IMR-90 (cell line): Measurements from ENCODE around the gene HOXA13. TPM values are rescaled to one million over a fixed set of nuclear protein-coding genes. Genes with fewer than 3 reads are reported as not detected.

Experiments used
- ATAC-seq: fragments of 200-7000 bp; cut with Tn5 transposase; 2 replicates; pipeline ENCODE4 v1.9.1; 2020; ENCODE audit warnings: low read depth, mild to moderate bottlenecking, moderate library complexity
- BruUV-seq: library from RNA; stranded (reverse); fragments of 400-500 nt; replicated peaks from 2 replicates; lab custom pipeline; 2021; lab: Mats Ljungman, UMichigan
- CTCF ChIA-PET: fragments of 300-600 bp; formaldehyde crosslinking; extraction: SDS; loops from one replicate; lab custom pipeline; 2021; ENCODE audit warnings: antibody characterized with exemption; lab: Yijun Ruan, JAX
- POLR2A ChIA-PET: fragments of 300-600 bp; sonication (Branson Sonifier 250); formaldehyde crosslinking; loops from one replicate; lab custom pipeline; 2022; ENCODE audit warnings: antibody characterized with exemption; ENCODE audit not compliant: unreplicated experiment; lab: Charles Lee
- DNase-seq: peaks from one replicate; pipeline ENCODE4 v3.0.0; 2013
- H2AFZ ChIP-seq: replicated peaks from 2 replicates; pipeline ENCODE3; 2013; ENCODE audit warnings: low read length, mild to moderate bottlenecking; ENCODE audit not compliant: poor library complexity
- H2AK5ac ChIP-seq: 2 replicates; pipeline ENCODE4 v1.6.1; 2013; ENCODE audit warnings: low read depth, low read length, inconsistent platforms
- H2AK9ac ChIP-seq: replicated peaks from 2 replicates; pipeline ENCODE3; 2013; ENCODE audit warnings: mild to moderate bottlenecking, low read depth, low read length, moderate library complexity; ENCODE audit not compliant: poor library complexity
- H2BK120ac ChIP-seq: 2 replicates; pipeline ENCODE4 v1.6.1; 2013; ENCODE audit warnings: low read depth, low read length, inconsistent platforms
- H2BK15ac ChIP-seq: 3 replicates; pipeline ENCODE4 v1.6.1; 2013; ENCODE audit warnings: low read depth, low read length, inconsistent platforms
- H2BK20ac ChIP-seq: 2 replicates; pipeline ENCODE4 v1.6.1; 2013; ENCODE audit warnings: low read depth, mild to moderate bottlenecking, inconsistent platforms, low read length, moderate library complexity
- H2BK5ac ChIP-seq: 2 replicates; pipeline ENCODE4 v1.6.1; 2013; ENCODE audit warnings: mild to moderate bottlenecking, low read depth, low read length, inconsistent platforms; ENCODE audit not compliant: poor library complexity, severe bottlenecking
- H3K14ac ChIP-seq: replicated peaks from 2 replicates; pipeline ENCODE4 v1.6.1; 2013; ENCODE audit warnings: low read depth, low read length, inconsistent platforms
- H3K18ac ChIP-seq: 2 replicates; pipeline ENCODE4 v1.6.1; 2013; ENCODE audit warnings: low read depth, low read length, control low read depth
- H3K23ac ChIP-seq: 2 replicates; pipeline ENCODE4 v1.6.1; 2013; ENCODE audit warnings: low read depth, low read length, inconsistent platforms
- H3K27ac ChIP-seq: 2 replicates; pipeline ENCODE4 v1.5.1; 2013; ENCODE audit warnings: mild to moderate bottlenecking, control low read depth, low read length; ENCODE audit not compliant: insufficient read depth
- H3K27me3 ChIP-seq: 2 replicates; pipeline ENCODE4 v1.6.1; 2013; ENCODE audit warnings: low read length; ENCODE audit not compliant: control insufficient read depth, insufficient read depth
- H3K36me3 ChIP-seq: 2 replicates; pipeline ENCODE4 v1.6.1; 2013; ENCODE audit warnings: low read length, mixed read lengths; ENCODE audit not compliant: control insufficient read depth, insufficient read depth
- H3K4ac ChIP-seq: 2 replicates; pipeline ENCODE4 v1.6.1; 2013; ENCODE audit warnings: low read depth, low read length, inconsistent platforms
- H3K4me1 ChIP-seq: 2 replicates; pipeline ENCODE4 v1.6.1; 2013; ENCODE audit warnings: low read length, mixed read lengths; ENCODE audit not compliant: control insufficient read depth, insufficient read depth
- H3K4me2 ChIP-seq: 2 replicates; pipeline ENCODE4 v1.6.1; 2013; ENCODE audit warnings: low read depth, mild to moderate bottlenecking, control low read depth, low read length, moderate library complexity
- H3K4me3 ChIP-seq: 2 replicates; pipeline ENCODE4 v1.5.1; 2013; ENCODE audit warnings: low read depth, mild to moderate bottlenecking, control low read depth, low read length, moderate library complexity; ENCODE audit not compliant: insufficient read depth
- H3K56ac ChIP-seq: 2 replicates; pipeline ENCODE4 v1.6.1; 2013; ENCODE audit warnings: low read length, inconsistent platforms; ENCODE audit not compliant: insufficient read depth; ENCODE audit errors: extremely low read depth
- H3K79me1 ChIP-seq, 2 experiments: 2 replicates each; pipeline ENCODE4 v1.6.1; 2013; ENCODE audit warnings: low read length in 2 of 2, inconsistent platforms in 1 of 2, low read depth in 1 of 2
- H3K9ac ChIP-seq: 2 replicates; pipeline ENCODE4 v1.6.1; 2013; ENCODE audit warnings: low read depth, low read length, control low read depth
- H3K9me1 ChIP-seq: 2 replicates; pipeline ENCODE4 v1.6.1; 2013; ENCODE audit warnings: low read length, inconsistent platforms; ENCODE audit not compliant: insufficient read depth
- H3K9me3 ChIP-seq: 2 replicates; pipeline ENCODE4 v1.6.1; 2013; ENCODE audit warnings: low read length; ENCODE audit not compliant: control insufficient read depth, insufficient read depth
- H4K20me1 ChIP-seq: 2 replicates; pipeline ENCODE4 v1.6.1; 2013; ENCODE audit warnings: low read length, inconsistent platforms; ENCODE audit not compliant: insufficient read depth
- H4K5ac ChIP-seq: 2 replicates; pipeline ENCODE4 v1.6.1; 2013; ENCODE audit warnings: mild to moderate bottlenecking, low read depth, low read length, control low read depth
- H4K8ac ChIP-seq, 2 experiments: 2 replicates each; pipeline ENCODE4 v1.6.1; 2013; ENCODE audit warnings: low read depth in 2 of 2, low read length in 2 of 2, control low read depth in 1 of 2, inconsistent platforms in 1 of 2
- H4K91ac ChIP-seq: 2 replicates; pipeline ENCODE4 v1.6.1; 2013; ENCODE audit warnings: low read depth, low read length, inconsistent platforms; ENCODE audit not compliant: insufficient read depth
- BHLHE40 ChIP-seq: fragments of 150-350 bp; IDR thresholded peaks from 2 replicates; pipeline ENCODE4 v1.6.1; 2016; ENCODE audit warnings: mild to moderate bottlenecking, low read depth, low read length
- CEBPB ChIP-seq: IDR thresholded peaks from 2 replicates; pipeline ENCODE4 v1.6.1; 2012; ENCODE audit warnings: low read depth, low read length, improper control_type of control experiment
- CHD1 ChIP-seq: IDR thresholded peaks from 2 replicates; pipeline ENCODE4 v1.6.1; 2012; ENCODE audit warnings: low read depth, low read length, improper control_type of control experiment
- FOS ChIP-seq: fragments of 150-350 bp; IDR thresholded peaks from 2 replicates; pipeline ENCODE4 v1.6.1; 2016; ENCODE audit warnings: low read depth, low read length
- MAFK ChIP-seq: IDR thresholded peaks from 2 replicates; pipeline ENCODE4 v1.6.1; 2012; ENCODE audit warnings: low read depth, low read length, improper control_type of control experiment
- MAZ ChIP-seq: IDR thresholded peaks from 2 replicates; pipeline ENCODE4 v1.6.1; 2012; ENCODE audit warnings: low read depth, mild to moderate bottlenecking, low read length, improper control_type of control experiment, moderate library complexity, borderline replicate concordance
- MXI1 ChIP-seq: IDR thresholded peaks from 2 replicates; pipeline ENCODE4 v1.6.1; 2012; ENCODE audit warnings: low read depth, mild to moderate bottlenecking, low read length, moderate library complexity, borderline replicate concordance
- NFE2L2 ChIP-seq: fragments of 150-350 bp; IDR thresholded peaks from 2 replicates; pipeline ENCODE4 v1.6.1; 2016; ENCODE audit warnings: low read depth, mild to moderate bottlenecking, low read length
- POLR2A ChIP-seq: IDR thresholded peaks from 2 replicates; pipeline ENCODE4 v1.6.1; 2012; ENCODE audit warnings: mild to moderate bottlenecking, low read depth, low read length
- RAD21 ChIP-seq: IDR thresholded peaks from 2 replicates; pipeline ENCODE4 v1.6.1; 2012; ENCODE audit warnings: low read length, improper control_type of control experiment
- RCOR1 ChIP-seq: IDR thresholded peaks from 2 replicates; pipeline ENCODE4 v1.6.1; 2012; ENCODE audit warnings: mild to moderate bottlenecking, low read length, improper control_type of control experiment; ENCODE audit not compliant: insufficient replicate concordance
- RFX5 ChIP-seq: IDR thresholded peaks from 2 replicates; pipeline ENCODE4 v1.8.0; 2012; ENCODE audit warnings: low read depth, mild to moderate bottlenecking, low read length, moderate library complexity
- SMC3 ChIP-seq: fragments of 150-350 bp; IDR thresholded peaks from 2 replicates; pipeline ENCODE4 v1.6.1; 2016; ENCODE audit warnings: low read depth, mild to moderate bottlenecking, antibody characterized with exemption, low read length, moderate library complexity
- WGBS, 2 experiments: methylation state at CpG; one replicate each; pipeline versions ENCODE4 v1.1.5 to v1.1.7; 2013; ENCODE audit warnings: missing lambda C conversion rate in 2 of 2; ENCODE audit not compliant: insufficient read length in 1 of 2; ENCODE audit errors: extremely low coverage in 2 of 2; 5-methylcytosine and 5-hydroxymethylcytosine counted together
- dilution Hi-C: fragments of 300-500 bp; cut with HindIII; formaldehyde crosslinking; loops from one replicate; pipeline ENCODE4 v1.14.3; 2018; ENCODE audit warnings: low sequenced_read_pairs; ENCODE audit not compliant: unreplicated experiment
- in situ Hi-C: fragments of 300-500 bp; cut with MboI; formaldehyde crosslinking; loops from 3 replicates; pipeline ENCODE4 v1.14.3; 2019; ENCODE audit warnings: low sequenced_read_pairs, inconsistent platforms, mixed read lengths
- intact Hi-C: fragments of 100-400 bp; cut with micrococcal nuclease; formaldehyde crosslinking; loops from 2 replicates; pipeline ENCODE4 v1.10.0; 2022
- polyA plus RNA-seq, 3 experiments: library from polyadenylated mRNA; depleted of rRNA; stranded (reverse); fragments of >200 nt; gene quantifications; 2 replicates each; pipeline ENCODE4 v1.2.3, GENCODE V29; 2012; ENCODE audit warnings: low replicate concordance in 1 of 3
- total RNA-seq: library from RNA; depleted of rRNA; stranded (reverse); fragments of >200 nt; gene quantifications from 2 replicates; pipeline ENCODE4 v1.2.3, GENCODE V29; 2012
- TF ChIP-seq, protein P1 (sequence below): conservative IDR thresholded peaks from 2 replicates; pipeline ENCODE4 v1.5.1; 2012; ENCODE audit warnings: mild to moderate bottlenecking, low read depth, low read length, improper control_type of control experiment
- TF ChIP-seq, protein P2 (sequence below): fragments of 150-350 bp; IDR thresholded peaks from 2 replicates; pipeline ENCODE4 v1.6.1; 2017; ENCODE audit warnings: mild to moderate bottlenecking, antibody characterized with exemption, low read length, low read depth
- TF ChIP-seq, protein P3 (sequence below): fragments of 150-350 bp; IDR thresholded peaks from 2 replicates; pipeline ENCODE4 v1.6.1; 2016; ENCODE audit warnings: low read depth, mild to moderate bottlenecking, low read length, moderate library complexity, borderline replicate concordance

The HOXA13 gene
- total and polyA plus RNA-seq, 2 of the 4 experiments (the other 2 are of a cell fraction) = not detected

DNA sequence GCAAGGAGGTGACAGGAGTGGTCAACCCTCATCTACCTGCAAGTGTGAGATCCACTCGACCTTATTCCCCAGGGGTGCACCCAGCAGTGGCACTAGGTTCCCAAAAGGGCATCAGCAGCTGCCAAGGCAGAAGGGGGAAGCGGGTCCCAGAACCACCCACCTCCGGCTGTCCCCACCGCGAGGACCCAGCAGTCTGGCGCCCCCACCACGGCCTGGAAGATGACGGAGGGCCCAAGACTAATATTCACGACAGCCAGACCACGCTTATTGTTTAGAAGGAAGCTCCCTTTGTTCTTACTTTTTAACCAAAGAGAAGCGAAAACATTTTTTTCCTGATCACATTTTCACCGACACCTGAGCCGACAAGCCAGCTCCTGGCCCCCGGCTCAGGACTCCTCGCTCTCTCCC lies 39.1 kb upstream of the HOXA13 start:
- H3K27me3 ChIP-seq = peaks cover 99% of the 10 kb centered on the region

More for the DNA sequence above, 39.1 kb upstream of the HOXA13 start:
- no peaks in the 10 kb centered on the region for H3K79me1 ChIP-seq
- H3K4me3 ChIP-seq = no peak overlapping the region
- no peak overlapping the region for H2BK5ac ChIP-seq
- peak overlapping the region; percentile 48 for H2AFZ ChIP-seq
- no peak for TF ChIP-seq BHLHE40
- no peak for TF ChIP-seq MAZ
- no peak for TF ChIP-seq RCOR1
- TF ChIP-seq MXI1 = no peak
- no peak for TF ChIP-seq CEBPB
- no peak for TF ChIP-seq RFX5
- TF ChIP-seq, protein P1, sequence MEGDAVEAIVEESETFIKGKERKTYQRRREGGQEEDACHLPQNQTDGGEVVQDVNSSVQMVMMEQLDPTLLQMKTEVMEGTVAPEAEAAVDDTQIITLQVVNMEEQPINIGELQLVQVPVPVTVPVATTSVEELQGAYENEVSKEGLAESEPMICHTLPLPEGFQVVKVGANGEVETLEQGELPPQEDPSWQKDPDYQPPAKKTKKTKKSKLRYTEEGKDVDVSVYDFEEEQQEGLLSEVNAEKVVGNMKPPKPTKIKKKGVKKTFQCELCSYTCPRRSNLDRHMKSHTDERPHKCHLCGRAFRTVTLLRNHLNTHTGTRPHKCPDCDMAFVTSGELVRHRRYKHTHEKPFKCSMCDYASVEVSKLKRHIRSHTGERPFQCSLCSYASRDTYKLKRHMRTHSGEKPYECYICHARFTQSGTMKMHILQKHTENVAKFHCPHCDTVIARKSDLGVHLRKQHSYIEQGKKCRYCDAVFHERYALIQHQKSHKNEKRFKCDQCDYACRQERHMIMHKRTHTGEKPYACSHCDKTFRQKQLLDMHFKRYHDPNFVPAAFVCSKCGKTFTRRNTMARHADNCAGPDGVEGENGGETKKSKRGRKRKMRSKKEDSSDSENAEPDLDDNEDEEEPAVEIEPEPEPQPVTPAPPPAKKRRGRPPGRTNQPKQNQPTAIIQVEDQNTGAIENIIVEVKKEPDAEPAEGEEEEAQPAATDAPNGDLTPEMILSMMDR = no peak
- no peak for TF ChIP-seq CHD1
- no peak for TF ChIP-seq POLR2A
- TF ChIP-seq MAFK = no peak
- TF ChIP-seq, protein P2, sequence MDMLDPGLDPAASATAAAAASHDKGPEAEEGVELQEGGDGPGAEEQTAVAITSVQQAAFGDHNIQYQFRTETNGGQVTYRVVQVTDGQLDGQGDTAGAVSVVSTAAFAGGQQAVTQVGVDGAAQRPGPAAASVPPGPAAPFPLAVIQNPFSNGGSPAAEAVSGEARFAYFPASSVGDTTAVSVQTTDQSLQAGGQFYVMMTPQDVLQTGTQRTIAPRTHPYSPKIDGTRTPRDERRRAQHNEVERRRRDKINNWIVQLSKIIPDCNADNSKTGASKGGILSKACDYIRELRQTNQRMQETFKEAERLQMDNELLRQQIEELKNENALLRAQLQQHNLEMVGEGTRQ = no peak
- no peak for TF ChIP-seq RAD21
- no peak for TF ChIP-seq NFE2L2
- no peak for TF ChIP-seq FOS
- TF ChIP-seq, protein P3, sequence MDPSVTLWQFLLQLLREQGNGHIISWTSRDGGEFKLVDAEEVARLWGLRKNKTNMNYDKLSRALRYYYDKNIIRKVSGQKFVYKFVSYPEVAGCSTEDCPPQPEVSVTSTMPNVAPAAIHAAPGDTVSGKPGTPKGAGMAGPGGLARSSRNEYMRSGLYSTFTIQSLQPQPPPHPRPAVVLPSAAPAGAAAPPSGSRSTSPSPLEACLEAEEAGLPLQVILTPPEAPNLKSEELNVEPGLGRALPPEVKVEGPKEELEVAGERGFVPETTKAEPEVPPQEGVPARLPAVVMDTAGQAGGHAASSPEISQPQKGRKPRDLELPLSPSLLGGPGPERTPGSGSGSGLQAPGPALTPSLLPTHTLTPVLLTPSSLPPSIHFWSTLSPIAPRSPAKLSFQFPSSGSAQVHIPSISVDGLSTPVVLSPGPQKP = no peak
- TF ChIP-seq SMC3 = no peak
- H2BK15ac ChIP-seq = no peak overlapping the region
- no peak overlapping the region for H3K9ac ChIP-seq
- CTCF ChIA-PET = no interaction called here
- POLR2A ChIA-PET = interaction anchor here (1.2 kb wide), 1 partner anchor 16 kb away, joined by 3 read pairs; no protein-coding TSS in a partner anchor
- H3K14ac ChIP-seq = no peak overlapping the region
- no TSS peak for BruUV-seq
- no peak overlapping the region for H3K18ac ChIP-seq
- H4K20me1 ChIP-seq = no peaks in the 10 kb centered on the region
- no peak overlapping the region for H3K4me2 ChIP-seq
- H3K36me3 ChIP-seq = no peaks in the 10 kb centered on the region
- H3K27ac ChIP-seq = no peak overlapping the region
- H4K5ac ChIP-seq = no peak overlapping the region
- no peak overlapping the region for H3K23ac ChIP-seq
- H3K56ac ChIP-seq = no peak overlapping the region
- no peaks in the 10 kb centered on the region for H3K4me1 ChIP-seq
- 27% methylated on average over 3 of the region's 15 CpGs; no CpG with 5 or more reads in 1 of the 2 experiments for WGBS, 2 experiments
- no peak overlapping the region for H2AK9ac ChIP-seq
- H3K4ac ChIP-seq = no peak overlapping the region
- DNase-seq (no peak), ATAC-seq (no peak)
- no peak overlapping the region for H4K8ac ChIP-seq
- H4K91ac ChIP-seq = no peak overlapping the region
- no peak overlapping the region for H2BK20ac ChIP-seq
- H2BK120ac ChIP-seq = no peak overlapping the region
- no peak overlapping the region for H2AK5ac ChIP-seq
- in situ Hi-C loops = no loop called here
- no peaks in the 10 kb centered on the region for H3K9me1 ChIP-seq
- intact Hi-C loops = no loop called here
- H3K9me3 ChIP-seq = peaks cover 14% of the 10 kb centered on the region; the same call in 1 of the 2 replicates
- dilution Hi-C loops = no loop called here
